GM12874 (cell line): ENCODE results near the gene YBX3.

ENCODE experiments used
- CTCF ChIP-seq: IDR thresholded peaks from 2 replicates; pipeline ENCODE4 v1.5.1; 2011; ENCODE audit warnings: low read depth, mild to moderate bottlenecking, control low read depth, low read length, moderate library complexity; ENCODE audit not compliant: insufficient read depth

Gene YBX3

GRCh38 chr12:10747730-10748129 is 24.6 kb upstream of the YBX3 start:
- TF ChIP-seq CTCF = no peak

- no peak for TF ChIP-seq CTCF
Observed at GRCh38 chr12:10741845-10742244, 18.7 kb upstream of the YBX3 start.

- no peak for TF ChIP-seq CTCF
Observed at GRCh38 chr12:10740182-10740581, 17.1 kb upstream of the YBX3 start.

- no peak for TF ChIP-seq CTCF
Observed at GRCh38 chr12:10739157-10740118, 16.3 kb upstream of the YBX3 start.

- no peak for TF ChIP-seq CTCF
Observed at GRCh38 chr12:10737249-10737648, 14.1 kb upstream of the YBX3 start.

GRCh38 chr12:10736463-10736862 is 13.3 kb upstream of the YBX3 start:
- no peak for TF ChIP-seq CTCF

- TF ChIP-seq CTCF = no peak
Observed at GRCh38 chr12:10735428-10735827, 12.3 kb upstream of the YBX3 start.
